Activated CD4-positive, alpha-beta T cell treated with anti-CD3 and anti-CD28 coated beads for 4 hours (primary cell): ENCODE results near the gene CYTH1.
"Not testable (repeated sequence)": the region's sequence is repeated elsewhere in the genome, so short reads cannot be mapped to it uniquely, and the experiment has no call there.

ENCODE experiments used
- DNase-seq, 2 donors: peaks; one replicate each; pipeline ENCODE4 v3.0.0-alpha.2; 2020

Gene CYTH1

DNA sequence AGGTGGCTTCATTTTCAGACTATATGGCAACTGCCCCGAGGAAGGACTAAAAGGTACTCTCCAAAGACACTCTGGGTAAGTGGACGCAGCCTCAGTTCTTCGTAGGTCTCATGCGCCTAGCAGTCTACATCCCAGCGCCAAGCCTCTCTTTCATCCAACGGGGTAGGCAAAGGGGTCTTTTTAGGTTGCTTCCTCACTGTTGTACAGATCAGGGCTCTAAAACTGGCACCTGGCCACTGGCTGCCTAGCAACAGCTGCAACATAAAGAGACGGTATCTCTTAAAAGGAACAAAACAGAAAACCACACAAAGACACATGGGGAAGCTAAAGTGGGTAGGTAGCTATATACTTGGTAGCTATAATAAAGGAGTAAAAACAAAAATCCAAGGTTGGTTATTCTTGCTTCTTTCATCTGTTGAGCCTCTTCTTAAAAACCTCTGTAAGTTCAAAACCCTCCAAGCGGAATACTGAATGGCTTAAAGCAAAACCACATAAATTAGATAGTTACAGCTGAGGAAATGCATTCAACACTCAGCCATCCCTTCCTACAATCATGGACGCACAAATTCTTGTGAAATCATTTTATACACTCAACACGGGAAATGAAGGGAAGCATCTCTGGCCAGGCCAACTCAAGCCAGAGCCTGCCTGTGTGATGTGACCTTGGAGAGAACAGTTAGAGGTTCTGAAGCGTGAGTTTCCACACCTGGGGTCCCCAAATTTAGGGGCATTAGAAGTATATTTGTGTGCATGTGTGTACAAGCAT lies 22.7 kb downstream of the CYTH1 start:
- peak in 1 of 2 donors; percentile 64 for DNase-seq

DNA sequence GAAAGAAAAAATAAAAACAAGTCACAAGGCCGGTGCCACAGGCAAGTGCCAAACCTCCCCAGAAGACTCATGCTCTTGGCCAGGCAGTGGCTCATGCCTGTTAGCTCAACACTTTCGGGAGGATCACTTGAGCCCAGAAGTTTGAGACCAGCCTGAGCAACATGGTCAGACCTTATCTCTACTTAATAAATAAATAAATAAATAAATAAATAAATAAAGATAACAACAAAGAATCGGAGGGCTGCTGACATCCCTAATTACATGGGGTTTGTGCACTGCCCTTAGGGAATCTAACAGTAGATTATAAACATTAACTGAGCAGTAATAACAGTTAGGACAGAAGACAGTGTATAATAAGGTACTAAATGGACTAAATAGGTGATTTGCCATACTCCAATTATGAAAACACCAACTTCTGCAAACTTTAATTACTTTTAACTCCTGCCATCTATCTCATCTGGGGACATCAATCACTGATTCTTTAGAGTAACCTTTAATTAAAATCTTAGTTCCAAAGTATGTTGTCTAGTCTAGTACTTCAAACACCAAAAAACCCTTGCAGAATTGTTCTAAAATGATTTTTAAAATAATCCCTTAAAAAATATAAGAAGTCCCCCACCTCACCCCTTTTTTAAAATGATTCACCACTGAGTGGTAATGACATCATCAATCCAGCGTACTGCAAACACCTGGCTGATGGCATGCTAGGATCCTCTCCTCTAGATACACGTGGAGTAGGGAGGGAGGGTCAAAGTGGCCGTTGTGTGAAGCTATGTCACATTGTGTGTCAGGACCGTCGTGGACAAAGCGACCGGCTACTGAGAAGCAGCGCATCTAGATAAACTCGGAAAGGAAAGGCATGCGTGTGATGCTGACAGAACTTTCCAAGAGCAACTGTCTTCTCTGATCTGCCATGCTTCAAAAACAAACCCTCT lies 28.5 kb downstream of the CYTH1 start:
- no peak for DNase-seq

DNA sequence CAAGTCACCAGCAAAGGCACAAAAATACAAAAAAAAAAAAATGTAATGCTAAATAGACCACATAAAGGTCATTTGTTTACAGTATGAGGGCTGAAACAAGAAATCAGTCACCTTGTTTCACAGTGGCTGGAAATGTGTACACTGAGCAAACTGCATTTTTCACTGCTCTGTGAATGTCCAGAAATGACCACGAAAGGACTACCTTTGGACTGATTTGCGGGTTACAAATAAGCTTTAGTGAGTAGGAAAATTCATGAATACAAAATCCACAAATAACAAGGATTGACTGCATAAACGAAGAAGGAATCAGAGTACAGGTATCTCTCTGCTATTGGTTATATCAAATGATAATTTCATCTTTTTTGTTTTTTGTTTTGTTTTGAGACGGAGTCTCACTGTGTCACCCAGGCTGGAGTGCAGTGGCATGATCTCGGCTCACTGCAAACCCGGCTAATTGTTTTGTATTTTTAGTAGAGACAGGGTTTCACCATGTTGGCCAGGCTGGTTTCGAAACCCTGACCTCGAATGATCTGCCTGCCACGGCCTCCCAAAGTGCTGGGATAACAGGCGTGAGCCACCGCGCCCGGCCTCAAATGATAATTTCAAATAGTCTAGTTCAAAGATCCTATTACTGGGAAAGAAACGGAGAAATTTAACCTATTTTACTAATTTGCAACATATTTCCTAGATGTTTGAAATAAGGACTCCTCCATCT lies 30.5 kb downstream of the CYTH1 start:
- no peak for DNase-seq

DNA sequence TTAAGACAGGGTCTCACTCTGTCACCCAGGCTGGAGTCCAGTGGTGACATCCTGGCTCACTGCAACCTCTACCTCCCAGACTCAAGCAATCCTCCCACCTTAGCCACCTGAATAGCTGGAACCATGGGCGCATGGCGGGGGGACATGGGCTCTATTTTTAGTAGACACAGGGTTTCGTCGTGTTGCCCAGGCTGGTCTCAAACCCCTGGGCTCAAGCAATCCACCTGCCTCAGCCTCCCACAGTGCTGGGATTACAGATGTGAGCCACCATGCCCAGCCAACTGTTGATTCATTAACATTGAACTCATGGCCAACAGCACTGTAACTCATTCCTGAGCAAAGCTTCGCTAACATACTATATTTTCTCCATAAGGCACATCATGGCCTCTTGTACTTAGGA lies 31.1 kb downstream of the CYTH1 start:
- not testable (repeated sequence) for DNase-seq

DNA sequence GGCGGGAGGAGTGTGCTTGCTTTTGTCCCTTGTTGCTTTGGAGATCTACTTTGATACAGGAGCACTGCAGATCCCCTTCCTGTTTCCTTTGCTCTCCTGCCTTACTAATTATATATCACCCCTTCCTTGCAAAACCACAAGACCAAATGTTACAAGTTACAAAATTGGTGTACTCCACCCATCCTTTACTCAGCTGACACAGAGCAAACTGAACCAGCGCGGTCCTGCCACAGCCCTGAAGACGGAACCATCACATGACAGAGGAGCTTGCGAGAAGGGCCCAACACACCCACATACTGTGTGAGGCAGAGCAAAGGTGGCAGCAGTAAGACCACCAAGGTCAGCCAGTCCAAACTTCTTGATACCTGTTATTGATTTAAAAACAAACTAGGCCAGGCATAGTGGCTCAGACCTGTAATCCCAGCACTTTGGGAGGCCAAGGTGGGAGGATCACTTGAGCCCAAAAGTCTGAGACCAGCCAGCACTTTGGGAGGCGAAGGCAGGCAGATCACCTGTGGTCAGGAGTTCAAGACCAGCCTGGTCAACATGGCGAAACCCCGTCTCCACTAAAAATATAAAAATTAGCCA lies 33.2 kb downstream of the CYTH1 start:
- DNase-seq = peak; percentile 71 to 72

DNA sequence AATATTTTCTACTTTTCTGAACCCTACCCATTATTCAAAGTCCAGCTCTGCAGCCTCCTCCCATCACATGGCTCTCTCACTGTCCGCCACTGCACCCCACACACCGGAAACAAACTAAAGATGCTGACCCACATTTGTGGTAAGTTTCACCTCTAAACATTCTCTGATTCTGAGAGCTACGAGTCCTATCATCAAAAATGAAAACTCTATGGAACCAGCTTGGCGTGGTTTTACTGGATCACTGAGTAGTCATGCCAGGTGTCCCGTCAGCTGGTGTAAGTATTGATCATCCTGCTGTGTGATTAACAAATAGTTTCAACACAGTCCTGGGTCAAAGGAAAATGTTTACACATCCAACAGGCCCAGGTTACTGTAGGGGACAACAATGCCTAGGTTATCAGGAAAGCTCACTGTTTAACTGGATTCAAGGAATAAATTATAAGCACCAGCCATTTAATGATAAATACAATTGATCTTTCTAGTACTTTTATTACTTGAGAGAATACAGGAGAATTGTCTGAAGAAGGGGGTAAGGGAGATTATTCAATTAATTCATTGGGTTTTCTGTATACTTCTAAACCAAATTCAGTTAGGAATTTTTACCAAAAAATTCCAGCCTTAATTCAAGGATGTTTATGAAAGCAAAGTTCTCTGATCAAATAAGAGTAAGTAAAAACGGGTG lies 33.9 kb downstream of the CYTH1 start:
- DNase-seq = no peak

DNA sequence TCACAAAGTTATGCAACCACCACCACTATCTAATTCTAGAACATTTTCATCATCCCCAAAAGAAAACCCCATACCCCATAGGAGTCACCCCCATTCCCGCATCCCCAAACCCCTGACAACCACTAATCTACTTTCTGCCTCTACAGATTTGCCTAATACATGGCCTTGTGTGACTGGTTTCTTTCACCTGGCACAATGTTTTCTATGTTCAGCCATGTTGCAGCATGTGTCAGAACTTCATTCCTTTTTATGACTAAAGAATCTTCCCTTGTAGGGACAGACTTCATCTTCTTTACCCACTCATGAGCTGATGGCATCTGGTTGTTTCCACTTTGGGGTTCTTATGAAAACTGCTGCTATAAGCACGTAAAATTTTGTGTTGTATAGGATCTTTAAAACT lies 34.6 kb downstream of the CYTH1 start:
- no peak for DNase-seq

DNA sequence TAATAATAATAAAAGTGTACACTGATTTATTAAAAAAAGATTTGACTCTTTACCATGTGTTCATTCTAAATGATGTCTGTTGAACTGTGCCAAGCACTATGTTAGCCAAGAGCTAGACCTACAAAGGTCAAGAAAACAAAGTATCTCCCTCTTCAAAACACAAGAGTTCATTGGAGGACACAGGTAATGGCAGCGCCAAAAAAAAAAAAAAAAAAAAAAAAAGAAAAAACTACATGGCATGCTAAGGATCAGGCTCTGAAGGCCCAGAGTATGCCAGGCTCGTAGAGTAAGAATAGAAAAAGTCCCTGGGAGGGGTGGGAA lies 35.2 kb downstream of the CYTH1 start:
- no peak for DNase-seq

DNA sequence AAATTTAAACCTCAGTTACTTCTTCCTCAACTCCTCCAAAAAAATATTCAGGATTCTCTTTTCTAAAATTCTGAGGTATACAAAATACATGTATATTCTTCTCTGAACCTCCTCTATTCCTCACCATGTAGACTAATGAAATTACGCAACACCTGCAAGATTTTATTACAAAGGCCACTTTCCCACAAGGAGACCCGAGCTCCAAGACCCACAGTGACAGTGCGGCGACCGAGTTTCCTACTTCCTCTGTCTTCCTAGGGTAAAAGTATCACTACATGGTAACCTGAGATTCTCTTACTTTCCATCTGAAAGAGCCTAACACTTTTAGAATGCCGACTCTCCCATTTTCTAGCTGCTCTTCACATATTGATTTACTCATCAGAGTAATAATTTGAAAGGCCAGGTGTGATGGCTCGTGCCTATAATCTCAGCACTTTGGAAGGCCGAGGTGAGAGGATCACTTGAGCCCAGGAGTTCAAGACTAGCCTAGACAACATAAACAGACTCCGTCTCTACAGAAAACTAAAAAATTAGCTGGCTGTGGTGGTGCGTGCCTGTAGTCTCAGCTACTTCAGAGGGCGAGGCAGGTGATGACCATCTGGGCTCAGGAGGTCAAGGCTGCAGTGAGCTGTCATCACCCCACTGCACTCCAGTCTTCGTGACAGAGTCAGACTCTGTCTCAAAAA lies 35.7 kb downstream of the CYTH1 start:
- no peak for DNase-seq

DNA sequence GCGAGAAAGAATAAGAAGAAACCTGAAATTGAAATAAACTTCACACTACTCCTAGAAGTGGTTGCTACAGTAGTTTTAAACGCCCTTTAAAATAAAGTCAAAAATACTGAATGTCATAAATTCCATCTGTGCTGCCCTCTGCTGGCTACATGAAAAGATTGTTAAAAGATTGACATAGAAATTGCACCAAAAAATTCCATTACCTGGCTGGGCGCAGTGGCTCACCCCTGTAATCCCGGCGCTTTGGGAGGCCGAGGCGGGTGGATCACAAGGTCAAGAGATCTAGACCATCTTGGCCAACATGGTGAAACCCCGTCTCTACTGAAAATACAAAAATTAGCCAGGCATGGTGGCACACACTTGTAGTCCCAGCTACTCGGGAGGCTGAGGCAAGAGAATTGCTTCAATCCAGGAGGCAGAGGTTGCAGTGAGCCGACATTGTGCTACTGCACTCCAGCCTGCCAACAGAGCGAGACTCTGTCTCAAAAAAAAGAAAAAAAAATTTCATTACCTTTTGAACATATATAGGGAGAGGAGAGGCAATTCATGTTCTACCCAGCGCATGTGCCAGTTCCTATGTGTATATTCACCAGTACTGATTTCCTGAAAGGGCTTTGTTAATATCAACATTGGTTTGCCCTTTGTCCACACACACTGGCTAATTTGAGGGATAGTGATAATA lies 36.5 kb downstream of the CYTH1 start:
- peak; percentile 60 to 73 for DNase-seq

DNA sequence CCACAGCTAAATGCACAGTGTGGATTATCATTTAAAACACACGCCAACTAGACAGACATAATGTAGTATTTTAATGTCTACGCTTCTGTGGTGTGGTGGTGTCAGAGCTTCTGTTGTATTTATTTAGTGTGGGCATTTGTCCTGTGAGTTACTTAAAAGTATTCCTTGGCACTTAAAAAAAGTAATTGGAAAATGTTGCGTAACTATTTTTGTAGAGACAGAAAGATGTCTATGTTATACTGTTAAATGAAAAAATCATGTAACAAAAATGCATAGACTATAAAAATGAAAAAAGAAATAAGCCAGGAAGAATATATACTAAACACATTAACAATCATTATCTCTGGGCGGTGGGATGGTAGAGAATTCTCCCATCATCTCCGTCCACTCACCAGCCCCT lies 39.2 kb downstream of the CYTH1 start:
- DNase-seq = no peak

DNA sequence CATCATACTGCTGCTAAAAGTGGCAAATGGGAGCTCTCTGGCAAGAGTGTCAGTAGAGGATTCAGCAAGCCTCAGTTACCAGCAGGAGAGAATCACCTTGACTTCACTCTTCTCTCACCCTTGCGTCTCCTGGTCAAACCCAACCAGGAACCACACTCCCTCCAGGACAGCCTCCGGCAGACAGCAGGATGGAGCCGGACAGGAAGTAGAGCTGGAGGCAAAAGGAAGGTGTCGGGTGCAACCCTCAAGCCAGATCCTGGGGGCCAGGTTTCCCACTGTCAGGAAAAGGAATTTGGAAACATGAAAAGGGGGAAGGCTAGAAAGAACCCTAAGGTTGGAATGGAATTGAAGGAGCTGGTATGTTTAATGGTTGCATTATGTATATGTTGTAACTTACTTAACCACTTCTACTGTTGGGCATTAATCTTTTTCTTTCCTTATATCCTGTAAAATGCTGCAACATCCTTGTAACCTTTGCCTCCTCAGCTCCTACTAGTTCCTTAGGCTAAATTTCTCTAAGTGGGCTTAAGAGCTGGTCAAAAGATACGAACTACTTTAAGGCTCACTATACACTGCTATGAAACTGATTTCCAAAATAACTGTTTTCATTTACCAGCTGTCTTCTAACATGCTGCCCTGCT lies 40.3 kb downstream of the CYTH1 start:
- DNase-seq = no peak

DNA sequence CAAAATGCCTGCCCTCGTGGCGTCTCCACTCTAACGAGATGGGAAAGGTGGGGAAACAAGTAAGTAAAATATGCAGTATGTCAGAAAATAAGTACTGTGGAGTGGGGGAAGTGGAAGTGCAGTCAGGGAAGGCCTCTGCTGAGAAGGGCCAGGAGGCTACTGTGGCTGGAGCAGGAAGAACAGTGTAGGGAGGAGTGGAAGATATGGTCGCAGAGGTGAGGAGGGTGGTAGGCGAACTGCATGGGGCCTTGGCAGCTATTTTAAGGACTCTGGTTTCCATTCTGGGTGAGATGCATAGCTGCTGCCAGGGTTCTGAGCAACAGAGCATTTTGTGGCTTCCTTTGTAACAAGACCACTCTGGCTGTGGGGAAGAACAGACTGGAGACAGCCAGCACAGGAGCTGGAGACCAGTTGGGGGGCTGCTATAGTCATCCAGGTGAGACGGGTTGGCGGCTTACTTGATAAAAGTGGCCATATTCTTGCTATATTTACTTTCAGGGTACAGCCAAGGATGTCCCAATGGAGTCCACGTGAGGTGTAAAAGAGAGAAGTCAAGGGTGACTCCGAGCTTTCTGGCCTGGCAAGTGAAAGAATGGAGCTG lies 42.6 kb downstream of the CYTH1 start:
- no peak for DNase-seq

DNA sequence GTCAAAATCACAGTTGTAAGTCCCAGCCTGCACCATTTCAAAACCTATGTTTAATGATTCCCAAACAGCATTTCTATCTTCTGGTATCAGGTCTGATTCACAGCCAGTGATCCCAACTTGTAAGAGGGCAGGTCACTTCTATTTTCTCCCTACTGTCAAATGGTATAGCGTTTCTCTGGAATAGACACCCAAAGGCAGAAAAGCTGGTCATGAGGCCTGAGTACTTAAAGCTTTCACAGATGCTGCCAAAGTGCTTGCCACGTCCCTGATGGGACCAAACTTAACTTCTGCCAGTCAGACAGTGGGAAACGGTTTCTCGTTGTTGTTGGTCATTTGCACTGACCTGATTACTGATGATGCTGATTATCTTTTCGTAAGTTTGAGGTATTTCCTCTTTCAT lies 43.4 kb downstream of the CYTH1 start:
- no peak for DNase-seq

DNA sequence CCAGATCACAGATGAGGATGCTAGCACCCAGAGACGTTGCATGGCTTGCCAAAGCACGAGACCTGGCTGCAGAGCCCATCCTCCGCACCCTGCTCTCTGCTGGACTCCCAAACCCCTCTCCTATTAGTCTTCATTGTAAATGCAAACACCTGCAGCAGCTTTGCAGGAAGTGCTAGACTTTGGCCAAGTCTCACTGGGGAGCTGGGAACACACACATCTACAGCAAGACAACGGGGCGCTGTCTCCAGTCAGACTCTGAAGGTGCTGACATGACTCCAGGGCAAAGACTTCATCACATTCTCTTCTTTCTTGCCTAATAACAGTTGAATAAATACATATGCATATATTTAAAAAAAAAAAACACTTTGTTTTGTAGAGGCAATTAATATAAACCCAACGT lies 43.8 kb downstream of the CYTH1 start:
- no peak for DNase-seq

DNA sequence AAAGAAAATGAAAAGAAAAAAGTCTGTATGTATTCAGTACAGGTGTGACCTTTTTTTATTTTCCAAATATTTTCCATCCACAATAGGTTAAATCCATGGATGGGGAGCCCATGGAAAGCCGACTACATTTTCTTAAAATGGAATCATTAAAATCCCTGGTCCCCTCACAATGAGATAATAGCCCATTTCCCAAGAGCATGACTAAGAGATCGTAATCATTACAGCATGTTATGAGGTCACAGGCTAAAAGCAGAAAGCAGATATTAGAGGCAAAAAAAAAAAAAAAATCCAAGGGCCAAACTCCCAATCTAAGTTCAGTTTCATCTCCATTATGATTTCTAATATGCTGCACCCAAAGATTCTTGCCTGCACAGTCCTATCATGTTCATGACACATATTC lies 44.7 kb downstream of the CYTH1 start:
- no peak for DNase-seq

DNA sequence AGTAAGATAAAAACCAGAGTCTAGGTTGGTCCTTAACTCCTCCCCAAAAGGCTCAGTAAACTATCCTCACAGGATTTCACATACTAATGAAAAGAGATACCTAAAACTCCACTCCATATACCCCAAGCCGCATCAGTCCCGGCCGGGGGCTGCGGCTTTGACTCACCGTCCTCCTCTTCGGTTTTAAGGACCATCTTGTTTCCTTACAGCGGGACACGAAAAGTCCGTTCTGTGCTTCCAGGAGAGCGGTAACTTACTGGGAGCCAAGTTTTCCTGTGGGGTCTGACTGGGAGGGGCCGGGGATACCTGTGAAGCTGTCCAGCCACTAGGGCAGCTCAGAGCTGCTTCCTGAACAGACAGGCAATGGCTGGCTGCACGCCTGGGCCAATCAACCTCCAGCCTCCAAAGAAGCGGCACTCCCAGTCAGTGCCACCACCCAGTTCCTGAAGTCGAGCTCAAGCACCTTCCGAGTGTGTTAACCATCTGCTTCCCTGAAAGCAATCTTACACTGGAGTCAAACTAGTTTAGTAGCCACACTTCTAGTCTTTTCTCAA lies 45.5 kb downstream of the CYTH1 start:
- DNase-seq = peak; percentile 40 to 55

DNA sequence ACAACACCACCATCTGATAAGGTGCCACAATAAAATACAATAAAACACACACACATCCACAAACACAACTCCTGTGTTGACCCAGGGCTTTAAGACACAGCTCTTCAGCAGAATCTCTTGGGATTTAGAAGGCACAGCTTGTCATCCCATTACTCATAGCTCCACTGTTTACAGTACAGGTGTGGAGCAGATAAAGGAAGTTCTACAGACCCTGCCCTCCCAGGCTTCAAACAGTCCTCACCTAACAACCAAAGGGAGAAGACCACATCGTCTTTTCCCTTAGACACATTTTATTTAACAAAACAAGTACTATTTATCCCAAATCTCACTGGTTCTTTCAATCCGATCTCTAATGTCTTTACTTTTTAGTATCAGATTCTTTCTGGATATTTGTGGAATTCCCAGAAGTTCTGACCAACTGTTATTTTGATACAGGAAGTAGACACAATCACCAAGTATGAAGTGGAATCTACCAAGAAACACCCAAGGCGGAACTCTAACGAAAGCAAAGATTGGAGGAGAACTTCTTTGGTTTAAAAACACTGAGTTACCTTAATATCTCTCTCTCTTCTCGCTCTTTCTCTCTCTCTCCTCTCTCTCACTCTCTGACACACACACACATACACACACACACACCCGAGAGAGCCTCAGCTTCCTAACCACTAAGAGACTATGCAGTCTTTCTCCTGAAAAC lies 46.1 kb downstream of the CYTH1 start:
- no peak for DNase-seq
